ENCODE measurements around the gene SUB1.

- TF ChIP-seq CTCF (IDR thresholded peaks at IDR 0.05; ENCODE audit: insufficient read depth, low read length): no peak
- no peak for TF ChIP-seq REST (IDR thresholded peaks at IDR 0.05; ENCODE audit: insufficient replicate concordance, low read depth)
These were observed 6.6 kb upstream of the SUB1 start for GRCh38 chr5:32578764-32579163.
